ENCODE measurements around the gene CLASP1.
"Not testable (repeated sequence)": the region's sequence is repeated elsewhere in the genome, so short reads cannot be mapped to it uniquely, and the experiment has no call there.

CLASP1 gene

GRCh38 chr2:121662656-121663055, 13.4 kb upstream of the CLASP1 start:
- DNase-seq (ENCODE audit: low read depth in 2 of 2) = no peak

- DNase-seq (ENCODE audit: low read depth in 2 of 2) = no peak
These were observed 10.7 kb upstream of the CLASP1 start for GRCh38 chr2:121659933-121660332.

GRCh38 chr2:121658393-121658792, 9.1 kb upstream of the CLASP1 start:
- not testable (repeated sequence) for DNase-seq (ENCODE audit: low read depth in 2 of 2)

GRCh38 chr2:121653035-121653434, 3.8 kb upstream of the CLASP1 start:
- DNase-seq (ENCODE audit: low read depth in 2 of 2) = no peak

GRCh38 chr2:121650315-121650930, 1.2 kb upstream of the CLASP1 start:
- DNase-seq (ENCODE audit: low read depth in 2 of 2) = peak in 1 of 2 donors; percentile 3

- DNase-seq (ENCODE audit: low read depth in 2 of 2) = peak; percentile 86 to 89
These were observed 493 bp upstream of the CLASP1 start for GRCh38 chr2:121649596-121650314.

- peak; percentile 0 to 23 for DNase-seq (ENCODE audit: low read depth in 2 of 2)
These were observed 785 bp downstream of the CLASP1 start for GRCh38 chr2:121648206-121649148.

- no peak for DNase-seq (ENCODE audit: low read depth in 2 of 2)
These were observed 1.9 kb downstream of the CLASP1 start for GRCh38 chr2:121647396-121647795.

- no peak for DNase-seq (ENCODE audit: low read depth in 2 of 2)
These were observed 4.5 kb downstream of the CLASP1 start for GRCh38 chr2:121644715-121645114.

- DNase-seq (ENCODE audit: low read depth in 2 of 2) = no peak
These were observed 5.4 kb downstream of the CLASP1 start for GRCh38 chr2:121643877-121644276.

- no peak for DNase-seq (ENCODE audit: low read depth in 2 of 2)
These were observed 8.6 kb downstream of the CLASP1 start for GRCh38 chr2:121640380-121641316.

- not testable (repeated sequence) for DNase-seq (ENCODE audit: low read depth in 2 of 2)
These were observed 9.4 kb downstream of the CLASP1 start for GRCh38 chr2:121639846-121640245.

- DNase-seq (ENCODE audit: low read depth in 2 of 2) = no peak
These were observed 10.9 kb downstream of the CLASP1 start for GRCh38 chr2:121638333-121638732.

GRCh38 chr2:121635371-121635770, 13.9 kb downstream of the CLASP1 start:
- no peak for DNase-seq (ENCODE audit: low read depth in 2 of 2)

GRCh38 chr2:121634354-121635307, 14.6 kb downstream of the CLASP1 start:
- DNase-seq (ENCODE audit: low read depth in 2 of 2) = no peak

GRCh38 chr2:121633463-121633862, 15.8 kb downstream of the CLASP1 start:
- DNase-seq (ENCODE audit: low read depth in 2 of 2) = no peak

GRCh38 chr2:121627525-121628050, 21.7 kb downstream of the CLASP1 start:
- no peak for DNase-seq (ENCODE audit: low read depth in 2 of 2)

- no peak for DNase-seq (ENCODE audit: low read depth in 2 of 2)
These were observed 22.3 kb downstream of the CLASP1 start for GRCh38 chr2:121626777-121627524.

- DNase-seq (ENCODE audit: low read depth in 2 of 2) = no peak
These were observed 23.3 kb downstream of the CLASP1 start for GRCh38 chr2:121625953-121626352.

All from stimulated activated CD4-positive, alpha-beta T cell treated with anti-CD3 and anti-CD28 coated beads, Interleukin-1b, Interleukin-23, amount 100 ng/mL, for 4 hours (primary cell).